Measurements from ENCODE around the gene ANXA1. TPM values are rescaled to one million over a fixed set of nuclear protein-coding genes. Genes with fewer than 3 reads are reported as not detected.

The ANXA1 gene
- total RNA-seq, 1 experiment from 2014 or later = 2.1 TPM

- no peak for TF ChIP-seq HMGXB4 (CRISPR knock-in tag; IDR thresholded peaks at IDR 0.05)
- no peak for TF ChIP-seq KAT7 (CRISPR knock-in tag; IDR thresholded peaks at IDR 0.05; ENCODE audit: borderline replicate concordance)
- TF ChIP-seq CREM (CRISPR knock-in tag; IDR thresholded peaks at IDR 0.05) = no peak
- no peak for TF ChIP-seq FOXP1 (CRISPR knock-in tag; IDR thresholded peaks at IDR 0.05; ENCODE audit: borderline replicate concordance)
- no peak for TF ChIP-seq E2F4 (CRISPR knock-in tag; IDR thresholded peaks at IDR 0.05; ENCODE audit: borderline replicate concordance, low read depth)
- no peak for TF ChIP-seq PRRX2 (CRISPR knock-in tag; IDR thresholded peaks at IDR 0.05)
- no peak for TF ChIP-seq ZNF121 (CRISPR knock-in tag; IDR thresholded peaks at IDR 0.05)
- no peak for TF ChIP-seq STAT6 (CRISPR knock-in tag; conservative IDR thresholded peaks at IDR 0.05; ENCODE audit: low read depth)
- no peak for TF ChIP-seq GTF2I (CRISPR knock-in tag; conservative IDR thresholded peaks at IDR 0.05)
- TF ChIP-seq ERG (CRISPR knock-in tag; IDR thresholded peaks at IDR 0.05) = no peak
- TF ChIP-seq FOXK1 (CRISPR knock-in tag; IDR thresholded peaks at IDR 0.05) = no peak
- TF ChIP-seq NFYB (CRISPR knock-in tag; conservative IDR thresholded peaks at IDR 0.05; ENCODE audit: low read depth) = no peak
- TF ChIP-seq ETV6 (CRISPR knock-in tag; IDR thresholded peaks at IDR 0.05) = no peak
These were observed 13.8 kb upstream of the ANXA1 start (continued) for GRCh38 chr9:73137914-73138313.

- Mint-ChIP-seq H3K4me1 (peaks cover 8% of the 10 kb centered on the region), H3K36me3 (no peaks in the 10 kb centered on the region), H3K27ac (no peak overlapping the region), H3K27me3 (ENCODE audit: low read depth) (no peaks in the 10 kb centered on the region), H3K9me3 (peaks cover 7% of the 10 kb centered on the region; the same call in 1 of the 2 replicates), H3K4me3 (no peak overlapping the region)
- ChIA-PET POLR2A (no interaction called here), CTCF (no interaction called here)
- ATAC-seq = no peak
- DNase-seq (ENCODE audit: low spot score) = no peak
- TF ChIP-seq CREB1 (CRISPR knock-in tag; IDR thresholded peaks at IDR 0.05) (no peak), ZNF317 (CRISPR knock-in tag; IDR thresholded peaks at IDR 0.05; ENCODE audit: borderline replicate concordance, low read depth) (no peak), ZNF263 (CRISPR knock-in tag; IDR thresholded peaks at IDR 0.05; ENCODE audit: low read depth) (no peak), CDX4 (CRISPR knock-in tag; IDR thresholded peaks at IDR 0.05; ENCODE audit: borderline replicate concordance) (no peak), ETV6 (CRISPR knock-in tag; IDR thresholded peaks at IDR 0.05) (no peak), IRF2 (CRISPR knock-in tag; IDR thresholded peaks at IDR 0.05; ENCODE audit: borderline replicate concordance, low read depth) (no peak), ZMAT4 (CRISPR knock-in tag; IDR thresholded peaks at IDR 0.05) (no peak), ZNF425 (CRISPR knock-in tag; conservative IDR thresholded peaks at IDR 0.05) (no peak), FOXP1 (CRISPR knock-in tag; IDR thresholded peaks at IDR 0.05; ENCODE audit: borderline replicate concordance) (no peak), ERG (CRISPR knock-in tag; IDR thresholded peaks at IDR 0.05) (no peak), CBFB (CRISPR knock-in tag; IDR thresholded peaks at IDR 0.05; ENCODE audit: low read depth) (no peak), NR1H2 (CRISPR knock-in tag; IDR thresholded peaks at IDR 0.05) (no peak), TEAD1 (CRISPR knock-in tag; IDR thresholded peaks at IDR 0.05) (no peak), USF2 (CRISPR knock-in tag; IDR thresholded peaks at IDR 0.05) (no peak)
These were observed 13.1 kb upstream of the ANXA1 start for GRCh38 chr9:73138516-73138915.
